GM12878 (cell line): Measurements from ENCODE around the gene CDCA8. TPM values are rescaled to one million over a fixed set of nuclear protein-coding genes. Genes with fewer than 3 reads are reported as not detected.

ENCODE experiments used
- ATAC-seq: fragments of 200-7000 bp; cut with Tn5 transposase; 3 replicates; pipeline ENCODE4 v1.9.1; 2020; ENCODE audit warnings: mild to moderate bottlenecking, moderate library complexity
- BruUV-seq: library from RNA; stranded (reverse); fragments of 400-500 nt; replicated peaks from 2 replicates; lab custom pipeline; 2021; lab: Mats Ljungman, UMichigan
- CTCF ChIA-PET: fragments of 300-600 bp; sonication (Branson Sonifier 250); formaldehyde crosslinking; extraction: SDS; loops from one replicate; lab custom pipeline; 2021; ENCODE audit warnings: inconsistent platforms; lab: Yijun Ruan, JAX
- POLR2A ChIA-PET: fragments of 350-600 bp; formaldehyde crosslinking; extraction: SDS; loops from one replicate; lab custom pipeline; 2021; ENCODE audit warnings: inconsistent platforms; lab: Charles Lee
- RAD21 ChIA-PET: fragments of 300-600 bp; sonication (Branson Sonifier 250); formaldehyde crosslinking; loops from one replicate; lab custom pipeline; 2023; ENCODE audit warnings: antibody characterized with exemption; ENCODE audit not compliant: unreplicated experiment; lab: Charles Lee
- SMC1A ChIA-PET: fragments of 300-600 bp; sonication (Branson Sonifier 250); formaldehyde crosslinking; loops from one replicate; lab custom pipeline; 2023; ENCODE audit not compliant: unreplicated experiment, uncharacterized antibody; lab: Charles Lee
- DNase-seq: peaks from one replicate; pipeline ENCODE4 v3.0.0-alpha.2; 2011; ENCODE audit warnings: low read depth, low spot score
- FAIRE-seq: peaks from 3 replicates; lab custom pipeline; 2011; peaks lifted over from hg19 to GRCh38; lab: Jason Lieb, UNC
- H2AFZ ChIP-seq: 2 replicates; pipeline ENCODE4 v1.6.0; 2011; ENCODE audit warnings: low read depth, low read length, control low read depth; ENCODE audit not compliant: control insufficient read depth
- H3K27ac ChIP-seq: 2 replicates; pipeline ENCODE4 v1.5.1; 2011; ENCODE audit warnings: control low read depth; ENCODE audit not compliant: control insufficient read depth, insufficient read depth
- H3K27me3 ChIP-seq, 2 experiments: replicated peaks in 1 of 2; 2 replicates each; pipeline versions ENCODE4 v1.6.0 to v1.6.1; 2011; ENCODE audit warnings: low read length in 1 of 2; ENCODE audit not compliant: control insufficient read depth in 2 of 2, insufficient read depth in 2 of 2
- H3K36me3 ChIP-seq, 2 experiments: 2 replicates each; pipeline ENCODE4 v1.5.1; 2011; ENCODE audit warnings: low read length in 1 of 2; ENCODE audit not compliant: control insufficient read depth in 2 of 2, insufficient read depth in 2 of 2
- H3K4me1 ChIP-seq: 2 replicates; pipeline ENCODE4 v1.6.1; 2011; ENCODE audit warnings: mild to moderate bottlenecking, low read length, moderate library complexity, mixed read lengths; ENCODE audit not compliant: control insufficient read depth, insufficient read depth
- H3K4me2 ChIP-seq: 2 replicates; pipeline ENCODE4 v1.6.0; 2011; ENCODE audit warnings: control low read depth; ENCODE audit not compliant: control insufficient read depth, insufficient read depth
- H3K4me3 ChIP-seq: fragments of 200-600 bp; sonication (generic); 2 replicates; pipeline ENCODE4 v1.5.1; 2016
- H3K79me2 ChIP-seq: 2 replicates; pipeline ENCODE4 v1.6.0; 2011; ENCODE audit warnings: low read length; ENCODE audit not compliant: control insufficient read depth, insufficient read depth
- H3K9ac ChIP-seq: 2 replicates; pipeline ENCODE4 v1.8.0; 2011; ENCODE audit warnings: low read length, control low read depth, mixed read lengths; ENCODE audit not compliant: control insufficient read depth, insufficient read depth
- H3K9me3 ChIP-seq: replicated peaks from 3 replicates; pipeline ENCODE4 v1.5.1; 2011; ENCODE audit warnings: mild to moderate bottlenecking, low read length; ENCODE audit not compliant: control insufficient read depth, insufficient read depth
- H4K20me1 ChIP-seq: 2 replicates; pipeline ENCODE4 v1.6.0; 2011; ENCODE audit not compliant: control insufficient read depth, insufficient read depth
- CHD4 ChIP-seq: fragments of 200-600 bp; sonication (generic); IDR thresholded peaks from 2 replicates; pipeline ENCODE4 v1.6.1; 2016; ENCODE audit warnings: mild to moderate bottlenecking
- JUND ChIP-seq: IDR thresholded peaks from 2 replicates; pipeline ENCODE4 v1.6.1; 2012; ENCODE audit warnings: low read depth, mild to moderate bottlenecking, low read length, improper control_type of control experiment, moderate library complexity
- MEF2B ChIP-seq: fragments of 450-650 bp; IDR thresholded peaks from 2 replicates; pipeline ENCODE4 v1.6.1; 2018; ENCODE audit warnings: mild to moderate bottlenecking, moderate library complexity; ENCODE audit not compliant: partially characterized antibody, poor library complexity, severe bottlenecking
- NFYA ChIP-seq: IDR thresholded peaks from 2 replicates; pipeline ENCODE4 v1.6.1; 2011; ENCODE audit warnings: low read depth, mild to moderate bottlenecking, low read length, improper control_type of control experiment, borderline replicate concordance
- NR2F1 ChIP-seq: fragments of 450-650 bp; conservative IDR thresholded peaks from 2 replicates; pipeline ENCODE4 v1.6.1; 2017; ENCODE audit warnings: mild to moderate bottlenecking
- SREBF2 ChIP-seq: IDR thresholded peaks from 2 replicates; pipeline ENCODE4 v1.6.1; 2012; ENCODE audit warnings: mild to moderate bottlenecking, low read length
- TCF12 ChIP-seq: IDR thresholded peaks from 2 replicates; pipeline ENCODE4 v1.6.1; 2011; ENCODE audit warnings: low read depth, mild to moderate bottlenecking, low read length
- ZBED1 ChIP-seq: IDR thresholded peaks from 2 replicates; pipeline ENCODE4 v1.6.1; 2016; ENCODE audit warnings: borderline replicate concordance
- ZNF24 ChIP-seq: fragments of 450-650 bp; IDR thresholded peaks from 2 replicates; pipeline ENCODE4 v1.6.1; 2017; ENCODE audit warnings: antibody characterized with exemption, mild to moderate bottlenecking
- ZNF274 ChIP-seq: IDR thresholded peaks from one replicate; pipeline ENCODE4 v1.8.0; 2011; ENCODE audit not compliant: insufficient read length, insufficient read depth
- ZSCAN29 ChIP-seq: fragments of 450-650 bp; IDR thresholded peaks from 2 replicates; pipeline ENCODE4 v1.6.1; 2017; ENCODE audit warnings: mild to moderate bottlenecking, moderate library complexity
- ZZZ3 ChIP-seq: IDR thresholded peaks from 2 replicates; pipeline ENCODE4 v1.6.1; 2011; ENCODE audit warnings: low read depth; ENCODE audit not compliant: control insufficient read depth, insufficient read length
- WGBS: methylation state at CpG from one replicate; pipeline ENCODE4 v1.1.6; 2016; ENCODE audit warnings: low lambda C conversion rate; ENCODE audit not compliant: insufficient replicate concordance, insufficient coverage; ENCODE audit errors: missing lambda C conversion rate; 5-methylcytosine and 5-hydroxymethylcytosine counted together
- in situ Hi-C: fragments of 300-500 bp; cut with MboI; formaldehyde crosslinking; loops from 9 replicates; pipeline ENCODE4 v1.14.3; 2018; ENCODE audit warnings: mixed read lengths
- intact Hi-C: fragments of 100-400 bp; cut with micrococcal nuclease; formaldehyde crosslinking; loops from one replicate; pipeline ENCODE4 v1.14.2; 2022; ENCODE audit not compliant: unreplicated experiment
- polyA plus RNA-seq, 11 experiments: library from polyadenylated mRNA; depleted of rRNA in 4 of 11; unstranded in 6 of 11; stranded (reverse) in 5 of 11; fragments of >200 nt; fragmentation: Nextera tagmentation in 4 of 11; fragmentation: Illumina TruSeq in 1 of 11; extraction: Ambion mirVana in 4 of 11; extraction: Trizol in 1 of 11; gene quantifications; 1 replicate in 1 of 11; 2 replicates in 10 of 11; pipeline versions ENCODE4 v1.2.1 to v1.2.3, GENCODE V29; 2011 to 2016; ENCODE audit warnings: inconsistent platforms in 2 of 11, missing spikeins in 2 of 11, low read depth in 1 of 11
- total RNA-seq, 4 experiments: library from RNA; depleted of rRNA in 3 of 4; stranded (reverse); fragments of >200 nt in 3 of 4; fragmentation: Illumina TruSeq in 1 of 4; extraction: Trizol in 1 of 4; gene quantifications; 2 replicates each; pipeline versions ENCODE4 v1.2.1 to v1.2.3, GENCODE V29; 2013 to 2021
- TF ChIP-seq, protein P1 (sequence below): fragments of 450-650 bp; IDR thresholded peaks from 2 replicates; pipeline ENCODE4 v1.6.1; 2014; ENCODE audit warnings: mild to moderate bottlenecking

CDCA8 gene
- total and polyA plus RNA-seq, 10 of the 15 experiments (the other 5 are each of a cell fraction or from before 2014, with no cell fraction given) = 21.3 to 98.1 (median 61.4) TPM

DNA sequence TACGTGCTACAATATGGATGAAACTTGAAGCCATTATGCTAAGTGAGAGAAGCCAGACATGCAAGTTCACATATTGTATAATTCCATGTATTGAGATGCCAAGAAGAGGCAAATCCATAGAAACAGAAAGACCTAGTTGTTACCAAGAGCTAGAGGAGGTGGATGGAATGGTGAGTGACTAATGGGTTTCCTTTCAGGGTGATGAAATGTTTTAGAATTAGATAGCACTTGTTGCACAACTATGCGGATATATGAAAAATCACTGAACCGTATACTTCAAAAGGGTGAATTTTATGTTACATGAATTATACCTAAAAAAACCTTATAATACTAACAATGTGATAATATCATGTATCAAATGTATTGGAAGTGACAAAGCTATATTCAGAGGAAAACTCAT lies 54.5 kb downstream of the CDCA8 start:
- intact Hi-C loops = no loop called here
- POLR2A ChIA-PET = interaction anchor here (0.6 kb wide), 1 partner anchor 167 kb away, joined by 6 read pairs; no protein-coding TSS in a partner anchor
- no peak for ATAC-seq
- TF ChIP-seq ZNF274 (no peak), MEF2B (no peak), NR2F1 (no peak), ZSCAN29 (no peak), TCF12 (no peak), ZZZ3 (no peak), JUND (no peak), CHD4 (no peak), ZNF24 (no peak), NFYA (no peak), SREBF2 (no peak), ZBED1 (no peak)
- TF ChIP-seq, protein P1, sequence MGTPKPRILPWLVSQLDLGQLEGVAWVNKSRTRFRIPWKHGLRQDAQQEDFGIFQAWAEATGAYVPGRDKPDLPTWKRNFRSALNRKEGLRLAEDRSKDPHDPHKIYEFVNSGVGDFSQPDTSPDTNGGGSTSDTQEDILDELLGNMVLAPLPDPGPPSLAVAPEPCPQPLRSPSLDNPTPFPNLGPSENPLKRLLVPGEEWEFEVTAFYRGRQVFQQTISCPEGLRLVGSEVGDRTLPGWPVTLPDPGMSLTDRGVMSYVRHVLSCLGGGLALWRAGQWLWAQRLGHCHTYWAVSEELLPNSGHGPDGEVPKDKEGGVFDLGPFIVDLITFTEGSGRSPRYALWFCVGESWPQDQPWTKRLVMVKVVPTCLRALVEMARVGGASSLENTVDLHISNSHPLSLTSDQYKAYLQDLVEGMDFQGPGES = no peak
- H3K79me2 ChIP-seq = no peaks in the 10 kb centered on the region
- H4K20me1 ChIP-seq = no peaks in the 10 kb centered on the region
- no peak overlapping the region for H3K4me3 ChIP-seq
- FAIRE-seq = no peak
- DNase-seq = no peak
- in situ Hi-C loops = no loop called here
- RAD21 ChIA-PET = no interaction called here
- H3K9ac ChIP-seq = no peak overlapping the region
- SMC1A ChIA-PET = no interaction called here
- no TSS peak for BruUV-seq
- WGBS = 52% methylated on average over 3 of the region's 3 CpGs
- H3K27me3 ChIP-seq = peaks cover 0 to under 1% of the 10 kb centered on the region in 2 experiments; a peak in 2 of 4 replicates
- CTCF ChIA-PET = no interaction called here
- H3K4me1 ChIP-seq = no peaks in the 10 kb centered on the region
- no peaks in the 10 kb centered on the region for H3K9me3 ChIP-seq
- no peak overlapping the region for H3K27ac ChIP-seq
- H3K36me3 ChIP-seq = no peaks in the 10 kb centered on the region
- no peak overlapping the region for H2AFZ ChIP-seq
- no peak overlapping the region for H3K4me2 ChIP-seq
